Peyer's patch (tissue), 4 donors: ENCODE measurements around the gene TGFBR2. TPM values are rescaled to one million over a fixed set of nuclear protein-coding genes. Genes with fewer than 3 reads are reported as not detected.

Experiments used
- DNase-seq, 3 donors: peaks; one replicate each; pipeline ENCODE4 v3.0.0-alpha.2; 2017 to 2019
- H3K27ac ChIP-seq, 4 donors: fragments of 200-600 bp; sonication (generic); one replicate each; pipeline ENCODE4 v1.5.1; 2016 to 2019
- H3K27me3 ChIP-seq, 2 donors: fragments of 200-600 bp; sonication (generic); one replicate each; pipeline ENCODE4 v1.5.1; 2019
- H3K36me3 ChIP-seq, 3 donors: fragments of 200-600 bp; sonication (generic); one replicate each; pipeline ENCODE4 v1.5.1; 2016 to 2019
- H3K4me1 ChIP-seq, 4 donors: fragments of 200-600 bp; sonication (generic); one replicate each; pipeline ENCODE4 v1.5.1; 2016 to 2019
- H3K4me3 ChIP-seq, 4 donors: fragments of 200-600 bp; sonication (generic); 1 replicate in 3 of 4; 2 replicates in 1 of 4; pipeline ENCODE4 v1.5.1; 2016 to 2019; ENCODE audit warnings: mild to moderate bottlenecking in 1 of 4
- H3K9me3 ChIP-seq, 4 donors: fragments of 200-600 bp; sonication (generic); one replicate each; pipeline ENCODE4 v1.5.1; 2016 to 2019; ENCODE audit warnings: mild to moderate bottlenecking in 1 of 4
- POLR2A ChIP-seq, 2 donors: fragments of 450-650 bp; IDR thresholded peaks; one replicate each; pipeline ENCODE4 v1.5.1; 2017; ENCODE audit warnings: antibody characterized with exemption in 2 of 2, mild to moderate bottlenecking in 2 of 2, moderate library complexity in 2 of 2
- total RNA-seq, 4 donors: library from RNA; depleted of rRNA; stranded (reverse); fragments of >200 nt; gene quantifications; one replicate each; pipeline ENCODE4 v1.1.0, GENCODE V29; 2016
- TF ChIP-seq, protein P1 (sequence below), 6 experiments: fragments of 450-650 bp in 4 of 6; fragments of 200-600 bp in 2 of 6; sonication (generic) in 1 of 6; IDR thresholded peaks; one replicate each; pipeline ENCODE4 v1.5.1; 2017 to 2019; ENCODE audit warnings: antibody characterized with exemption in 6 of 6, mild to moderate bottlenecking in 3 of 6, moderate library complexity in 1 of 6

The TGFBR2 gene
- total RNA-seq, 4 donors from 2014 or later, result 51.8 to 127 (median 105) TPM

DNA sequence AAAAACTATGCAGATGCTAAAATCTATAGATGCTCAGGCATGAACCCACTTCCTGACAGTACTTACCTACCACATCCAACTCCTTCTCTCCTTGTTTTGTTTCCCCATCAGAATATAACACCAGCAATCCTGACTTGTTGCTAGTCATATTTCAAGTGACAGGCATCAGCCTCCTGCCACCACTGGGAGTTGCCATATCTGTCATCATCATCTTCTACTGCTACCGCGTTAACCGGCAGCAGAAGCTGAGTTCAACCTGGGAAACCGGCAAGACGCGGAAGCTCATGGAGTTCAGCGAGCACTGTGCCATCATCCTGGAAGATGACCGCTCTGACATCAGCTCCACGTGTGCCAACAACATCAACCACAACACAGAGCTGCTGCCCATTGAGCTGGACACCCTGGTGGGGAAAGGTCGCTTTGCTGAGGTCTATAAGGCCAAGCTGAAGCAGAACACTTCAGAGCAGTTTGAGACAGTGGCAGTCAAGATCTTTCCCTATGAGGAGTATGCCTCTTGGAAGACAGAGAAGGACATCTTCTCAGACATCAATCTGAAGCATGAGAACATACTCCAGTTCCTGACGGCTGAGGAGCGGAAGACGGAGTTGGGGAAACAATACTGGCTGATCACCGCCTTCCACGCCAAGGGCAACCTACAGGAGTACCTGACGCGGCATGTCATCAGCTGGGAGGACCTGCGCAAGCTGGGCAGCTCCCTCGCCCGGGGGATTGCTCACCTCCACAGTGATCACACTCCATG lies 65.3 kb downstream of the TGFBR2 start:
- DNase-seq, result no peak
- Histone ChIP-seq H3K36me3 (peaks cover 0 to 59% (median 0%) of the 10 kb centered on the region in 3 donors), H3K4me3 (no peak overlapping the region), H3K27ac (peak overlapping the region in 1 of 4 donors; percentile 31), H3K4me1 (peaks cover 0 to 26% (median 6%) of the 10 kb centered on the region in 4 donors), H3K9me3 (no peaks in the 10 kb centered on the region), H3K27me3 (no peaks in the 10 kb centered on the region)
- TF ChIP-seq, protein P1, sequence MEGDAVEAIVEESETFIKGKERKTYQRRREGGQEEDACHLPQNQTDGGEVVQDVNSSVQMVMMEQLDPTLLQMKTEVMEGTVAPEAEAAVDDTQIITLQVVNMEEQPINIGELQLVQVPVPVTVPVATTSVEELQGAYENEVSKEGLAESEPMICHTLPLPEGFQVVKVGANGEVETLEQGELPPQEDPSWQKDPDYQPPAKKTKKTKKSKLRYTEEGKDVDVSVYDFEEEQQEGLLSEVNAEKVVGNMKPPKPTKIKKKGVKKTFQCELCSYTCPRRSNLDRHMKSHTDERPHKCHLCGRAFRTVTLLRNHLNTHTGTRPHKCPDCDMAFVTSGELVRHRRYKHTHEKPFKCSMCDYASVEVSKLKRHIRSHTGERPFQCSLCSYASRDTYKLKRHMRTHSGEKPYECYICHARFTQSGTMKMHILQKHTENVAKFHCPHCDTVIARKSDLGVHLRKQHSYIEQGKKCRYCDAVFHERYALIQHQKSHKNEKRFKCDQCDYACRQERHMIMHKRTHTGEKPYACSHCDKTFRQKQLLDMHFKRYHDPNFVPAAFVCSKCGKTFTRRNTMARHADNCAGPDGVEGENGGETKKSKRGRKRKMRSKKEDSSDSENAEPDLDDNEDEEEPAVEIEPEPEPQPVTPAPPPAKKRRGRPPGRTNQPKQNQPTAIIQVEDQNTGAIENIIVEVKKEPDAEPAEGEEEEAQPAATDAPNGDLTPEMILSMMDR (IDR thresholded peaks at IDR 0.05), result no peak
- TF ChIP-seq POLR2A (IDR thresholded peaks at IDR 0.05), result no peak

DNA sequence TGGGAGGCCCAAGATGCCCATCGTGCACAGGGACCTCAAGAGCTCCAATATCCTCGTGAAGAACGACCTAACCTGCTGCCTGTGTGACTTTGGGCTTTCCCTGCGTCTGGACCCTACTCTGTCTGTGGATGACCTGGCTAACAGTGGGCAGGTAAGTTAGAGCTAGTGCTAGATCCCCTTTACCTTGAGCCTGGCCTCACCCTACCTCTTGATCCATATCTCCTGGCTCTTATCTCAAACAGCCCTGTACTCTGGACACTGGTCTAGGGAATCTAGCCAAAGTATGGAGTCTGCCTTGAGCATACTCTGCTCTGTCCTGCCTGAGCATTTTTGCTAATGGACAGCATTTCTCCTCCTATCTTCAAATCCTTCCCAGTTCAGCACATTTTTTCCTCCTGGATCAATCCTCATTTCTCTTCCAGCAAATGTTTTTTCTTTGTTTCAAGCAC lies 65.9 kb downstream of the TGFBR2 start:
- peaks cover 0 to 63% (median 0%) of the 10 kb centered on the region in 3 donors for H3K36me3 ChIP-seq
- no peaks in the 10 kb centered on the region for H3K9me3 ChIP-seq
- TF ChIP-seq POLR2A (IDR thresholded peaks at IDR 0.05), result no peak
- TF ChIP-seq, protein P1 (IDR thresholded peaks at IDR 0.05), result no peak
- no peaks in the 10 kb centered on the region for H3K27me3 ChIP-seq
- H3K4me3 ChIP-seq, result no peak overlapping the region
- no peak for DNase-seq
- H3K4me1 ChIP-seq, result peaks cover 0 to 21% (median 6%) of the 10 kb centered on the region in 4 donors
- H3K27ac ChIP-seq, result peak overlapping the region in 2 of 4 donors; percentile 31 to 34

DNA sequence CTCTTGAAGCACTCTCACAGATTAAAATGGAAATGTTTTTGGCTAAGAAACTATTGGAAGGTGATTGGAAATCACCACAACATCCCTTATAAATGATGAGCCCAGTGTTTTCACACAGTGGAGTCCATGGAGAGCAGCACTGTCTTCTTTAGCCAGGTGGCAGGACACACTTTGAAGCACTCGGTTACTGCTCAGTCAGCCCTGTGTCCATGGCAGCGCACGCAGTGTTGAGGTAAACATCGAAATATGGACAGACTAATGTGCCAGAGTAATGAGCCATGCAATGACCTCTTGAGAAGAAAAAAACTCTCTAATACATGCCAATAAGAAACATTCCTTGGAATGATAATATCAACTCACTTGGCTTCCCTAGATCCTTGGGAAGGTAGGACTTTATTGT lies 66.6 kb downstream of the TGFBR2 start:
- H3K27ac ChIP-seq, result peak overlapping the region in 1 of 4 donors; percentile 34
- H3K27me3 ChIP-seq, result no peaks in the 10 kb centered on the region
- peaks cover 0 to 70% (median 0%) of the 10 kb centered on the region in 3 donors for H3K36me3 ChIP-seq
- no peak for DNase-seq
- H3K9me3 ChIP-seq, result no peaks in the 10 kb centered on the region
- TF ChIP-seq, protein P1 (IDR thresholded peaks at IDR 0.05), result no peak
- TF ChIP-seq POLR2A (IDR thresholded peaks at IDR 0.05), result no peak
- H3K4me1 ChIP-seq, result peaks cover 0 to 21% (median 6%) of the 10 kb centered on the region in 4 donors
- H3K4me3 ChIP-seq, result no peak overlapping the region

DNA sequence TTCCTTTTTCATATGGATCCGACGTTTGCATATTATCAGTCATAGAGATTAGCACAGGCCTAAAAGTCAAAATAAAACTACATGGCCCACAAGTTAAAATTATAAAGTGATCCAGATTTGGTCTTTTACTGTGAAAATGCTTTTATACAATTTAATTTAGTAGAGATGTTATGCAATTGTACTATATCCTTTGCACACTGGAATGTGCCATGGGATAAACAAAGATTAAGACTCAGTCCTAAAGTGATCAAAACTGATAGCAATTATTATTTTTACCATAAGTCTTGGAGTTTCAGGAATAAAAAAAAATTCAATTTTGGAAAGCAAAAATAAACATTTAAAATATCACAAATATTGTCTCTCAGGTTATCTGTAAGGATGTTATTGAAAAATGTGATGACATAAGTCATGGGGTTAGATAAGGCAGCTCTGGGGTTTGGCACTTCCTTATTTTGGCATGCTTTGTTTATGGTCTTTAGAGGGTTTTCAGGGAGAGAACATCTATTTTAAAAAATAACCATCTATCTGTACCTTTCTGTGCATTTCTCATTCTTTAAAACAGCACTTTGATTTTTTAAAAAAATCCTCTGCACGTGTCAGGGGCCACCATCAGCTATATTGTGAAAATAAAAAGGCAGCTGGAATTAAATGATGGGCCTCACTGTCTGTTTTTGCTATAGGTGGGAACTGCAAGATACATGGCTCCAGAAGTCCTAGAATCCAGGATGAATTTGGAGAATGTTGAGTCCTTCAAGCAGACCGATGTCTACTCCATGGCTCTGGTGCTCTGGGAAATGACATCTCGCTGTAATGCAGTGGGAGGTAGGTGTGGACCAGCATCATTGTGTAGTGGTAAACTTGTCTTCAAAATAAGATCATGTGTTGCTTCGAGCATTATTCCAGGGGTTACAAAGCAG lies 67.3 kb downstream of the TGFBR2 start:
- peaks cover 0 to 21% (median 6%) of the 10 kb centered on the region in 4 donors for H3K4me1 ChIP-seq
- no peak overlapping the region for H3K4me3 ChIP-seq
- no peaks in the 10 kb centered on the region for H3K27me3 ChIP-seq
- H3K27ac ChIP-seq, result peak overlapping the region in 1 of 4 donors; percentile 12
- TF ChIP-seq, protein P1 (IDR thresholded peaks at IDR 0.05), result no peak
- TF ChIP-seq POLR2A (IDR thresholded peaks at IDR 0.05), result no peak
- H3K36me3 ChIP-seq, result peaks cover 0 to 70% (median 0%) of the 10 kb centered on the region in 3 donors
- no peaks in the 10 kb centered on the region for H3K9me3 ChIP-seq
- no peak for DNase-seq

DNA sequence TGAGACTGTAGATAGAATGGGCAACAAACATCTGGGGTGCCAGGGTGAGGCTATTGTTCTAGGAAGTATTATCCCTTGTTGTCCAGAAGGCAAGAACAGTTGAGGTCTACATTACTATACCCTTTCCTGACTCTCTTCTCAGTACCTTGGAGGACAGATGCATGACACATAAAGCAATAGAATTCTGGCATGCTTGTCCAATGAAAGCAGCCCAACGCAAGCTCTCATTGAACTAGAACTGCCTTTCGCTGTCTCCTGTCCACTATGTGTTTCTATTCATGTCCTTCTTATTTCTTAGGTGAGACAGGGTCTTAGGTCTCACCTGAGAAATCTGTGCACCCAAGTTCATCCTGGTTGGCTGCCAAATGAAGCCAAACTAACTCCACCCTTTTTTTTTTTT lies 68.6 kb downstream of the TGFBR2 start:
- Histone ChIP-seq H3K36me3 (peaks cover 0 to 73% (median 0%) of the 10 kb centered on the region in 3 donors), H3K4me1 (peaks cover 0 to 21% (median 6%) of the 10 kb centered on the region in 4 donors), H3K4me3 (no peak overlapping the region), H3K9me3 (no peaks in the 10 kb centered on the region), H3K27me3 (no peaks in the 10 kb centered on the region), H3K27ac (no peak overlapping the region)
- no peak for DNase-seq
- TF ChIP-seq, protein P1 (IDR thresholded peaks at IDR 0.05), result no peak
- no peak for TF ChIP-seq POLR2A (IDR thresholded peaks at IDR 0.05)
